WTC11 (cell line): Measurements from ENCODE around the gene KCMF1. TPM values are rescaled to one million over a fixed set of nuclear protein-coding genes. Genes with fewer than 3 reads are reported as not detected.

Source experiments
- ATAC-seq: fragments of 200-7000 bp; cut with Tn5 transposase; 2 replicates; pipeline ENCODE4 v1.10.0; 2021; ENCODE audit warnings: mild to moderate bottlenecking, moderate library complexity
- Bru-seq: library from RNA; stranded (reverse); fragments of 400-500 nt; gene quantifications from one replicate; lab custom pipeline; 2021; lab: Mats Ljungman, UMichigan
- CTCF ChIA-PET: fragments of 300-600 bp; sonication (Branson Sonifier 250); formaldehyde crosslinking; loops from one replicate; lab custom pipeline; 2021; ENCODE audit warnings: antibody characterized with exemption; lab: Charles Lee
- POLR2A ChIA-PET: fragments of 350-600 bp; sonication (Branson Sonifier 250); formaldehyde crosslinking; loops from one replicate; lab custom pipeline; 2021; ENCODE audit warnings: antibody characterized with exemption; lab: Charles Lee
- DNase-seq: peaks from one replicate; pipeline ENCODE4 v3.0.0; 2021; ENCODE audit warnings: low spot score
- H3K27ac Mint-ChIP-seq: 2 replicates; pipeline ENCODE4 v1.8.0; 2021; ENCODE audit warnings: mixed read lengths
- H3K27me3 Mint-ChIP-seq: 2 replicates; pipeline ENCODE4 v1.8.0; 2021; ENCODE audit warnings: low read depth, mild to moderate bottlenecking, moderate library complexity, mixed read lengths
- H3K36me3 Mint-ChIP-seq: 2 replicates; pipeline ENCODE4 v1.8.0; 2021; ENCODE audit warnings: mixed read lengths
- H3K4me1 Mint-ChIP-seq: 2 replicates; pipeline ENCODE4 v1.8.0; 2022; ENCODE audit warnings: mixed read lengths
- H3K4me3 Mint-ChIP-seq: 2 replicates; pipeline ENCODE4 v1.8.0; 2021; ENCODE audit warnings: mild to moderate bottlenecking, moderate library complexity, mixed read lengths
- H3K9me3 Mint-ChIP-seq: 2 replicates; pipeline ENCODE4 v1.8.0; 2021; ENCODE audit warnings: mixed read lengths
- CREM ChIP-seq: sonication (generic); formaldehyde crosslinking; IDR thresholded peaks from 2 replicates; pipeline ENCODE4 v1.8.1; 2022; ENCODE audit warnings: mild to moderate bottlenecking, missing genetic modification reagents, moderate library complexity
- ELF4 ChIP-seq: sonication (generic); formaldehyde crosslinking; IDR thresholded peaks from 2 replicates; pipeline ENCODE4 v1.8.1; 2022; ENCODE audit warnings: low read depth, mild to moderate bottlenecking, moderate library complexity, missing genetic modification reagents
- FOXJ3 ChIP-seq: sonication (generic); formaldehyde crosslinking; IDR thresholded peaks from 2 replicates; pipeline ENCODE4 v1.9.0; 2021; ENCODE audit warnings: missing genetic modification reagents, mild to moderate bottlenecking, borderline replicate concordance
- HMGA2 ChIP-seq: fragments of 250-450 bp; sonication (Bioruptor Pico); IDR thresholded peaks from 2 replicates; pipeline ENCODE4 v1.4.0; 2021; ENCODE audit warnings: mild to moderate bottlenecking, moderate library complexity
- RELA ChIP-seq: sonication (generic); formaldehyde crosslinking; IDR thresholded peaks from 2 replicates; pipeline ENCODE4 v1.8.1; 2022; ENCODE audit warnings: missing genetic modification reagents, mild to moderate bottlenecking, borderline replicate concordance
- RORB ChIP-seq: fragments of 250-450 bp; sonication (Bioruptor Pico); IDR thresholded peaks from 2 replicates; pipeline ENCODE4 v1.9.0; 2021; ENCODE audit warnings: mild to moderate bottlenecking
- SMAD4 ChIP-seq: sonication (generic); formaldehyde crosslinking; IDR thresholded peaks from 2 replicates; pipeline ENCODE4 v1.8.0; 2022; ENCODE audit warnings: mild to moderate bottlenecking, missing genetic modification reagents
- ZNF121 ChIP-seq: sonication (generic); formaldehyde crosslinking; IDR thresholded peaks from 2 replicates; pipeline ENCODE4 v1.8.0; 2023; ENCODE audit warnings: missing genetic modification reagents
- long read RNA-seq, 3 experiments: library from RNA in 1 of 3; library from capped mRNA in 1 of 3; library from polyadenylated mRNA in 1 of 3; unstranded in 2 of 3; stranded (forward) in 1 of 3; transcript quantifications; one replicate each; pipeline ENCODE4 v2.0.0, GENCODE V29; 2021
- total RNA-seq: library from RNA; stranded (reverse); gene quantifications from 3 replicates; pipeline ENCODE4 v1.2.3, GENCODE V29; 2021
- TF ChIP-seq, protein P1 (sequence below): sonication (generic); formaldehyde crosslinking; IDR thresholded peaks from 2 replicates; pipeline ENCODE4 v1.8.1; 2023; ENCODE audit warnings: mild to moderate bottlenecking, missing genetic modification reagents
- TF ChIP-seq, protein P2 (sequence below): sonication (generic); formaldehyde crosslinking; IDR thresholded peaks from 2 replicates; pipeline ENCODE4 v1.8.0; 2022; ENCODE audit warnings: mild to moderate bottlenecking, missing genetic modification reagents
- TF ChIP-seq, protein P3 (sequence below): sonication (generic); formaldehyde crosslinking; IDR thresholded peaks from 2 replicates; pipeline ENCODE4 v1.8.1; 2023; ENCODE audit warnings: mild to moderate bottlenecking, missing genetic modification reagents
- TF ChIP-seq, protein P4 (sequence below): sonication (generic); formaldehyde crosslinking; IDR thresholded peaks from 2 replicates; pipeline ENCODE4 v1.8.0; 2023; ENCODE audit warnings: missing genetic modification reagents
- TF ChIP-seq, protein P5 (sequence below): fragments of 250-450 bp; sonication (Bioruptor Pico); IDR thresholded peaks from 2 replicates; pipeline ENCODE4 v1.9.0; 2021; ENCODE audit warnings: mild to moderate bottlenecking

Gene KCMF1
- total RNA-seq (114 to 118 TPM (median 117 TPM) in 3 replicates), Bru-seq, nascent RNA (percentile 88 among the genes with signal in this experiment)
- long read RNA-seq, experiment 1, full-length matches to known transcripts: 294 of 340 reads
- long read RNA-seq, experiment 1, partial matches to known transcripts: 17 of 340 reads
- long read RNA-seq, experiment 1, other reads (novel, unspliced or antisense): 29 of 340 reads
- long read RNA-seq, experiment 2, full-length matches to known transcripts: 89 of 135 reads
- long read RNA-seq, experiment 2, partial matches to known transcripts: 21 of 135 reads
- long read RNA-seq, experiment 2, other reads (novel, unspliced or antisense): 25 of 135 reads
- long read RNA-seq, experiment 3, full-length matches to known transcripts: 4 of 6 reads
- long read RNA-seq, experiment 3, partial matches to known transcripts: 0 of 6 reads
- long read RNA-seq, experiment 3, other reads (novel, unspliced or antisense): 2 of 6 reads

DNA sequence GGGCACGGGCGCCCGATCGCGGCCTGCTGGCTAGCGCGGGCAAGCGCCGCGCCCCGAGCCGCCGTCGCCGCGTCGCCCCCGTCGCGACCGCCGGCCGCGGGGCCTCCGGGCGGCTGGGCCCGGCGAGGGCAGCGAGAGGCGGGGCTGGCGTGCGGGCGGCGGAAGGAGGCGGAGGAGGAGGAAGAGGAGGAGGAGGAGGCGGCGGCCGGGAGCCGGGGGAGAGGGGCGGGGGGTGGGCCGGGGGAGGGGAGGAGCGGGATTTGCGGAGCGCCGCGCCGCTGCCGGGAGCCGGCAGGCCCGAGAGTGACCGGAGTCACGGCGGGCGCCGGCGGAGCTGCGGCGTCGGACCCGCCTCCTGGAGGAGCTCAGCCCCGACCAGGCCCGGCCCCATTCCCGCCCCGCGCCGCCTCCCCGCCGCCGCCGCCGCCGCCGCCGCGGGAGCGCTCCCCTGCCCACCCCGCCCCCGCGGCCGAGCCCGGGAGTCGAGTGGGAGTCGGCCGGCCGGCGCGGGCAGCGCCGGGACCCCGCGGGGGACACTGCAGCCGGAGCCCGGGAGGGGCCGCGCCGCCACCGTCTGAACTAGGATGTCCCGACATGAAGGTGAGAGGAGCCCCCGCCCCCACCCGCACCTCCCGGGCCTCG lies at the start of gene KCMF1:
TSS of gene KCMF1 (plus strand) at position 294 of the 642 bp plus-strand sequence. CDS start at position 585, 291 bp downstream.
- Mint-ChIP-seq H3K4me1 (peaks cover 55% of the 10 kb centered on the region), H3K9me3 (no peaks in the 10 kb centered on the region), H3K36me3 (peaks cover 23% of the 10 kb centered on the region), H3K27me3 (no peaks in the 10 kb centered on the region), H3K4me3 (peak within 1 kb of the TSS; percentile 99), H3K27ac (peak within 1 kb of the TSS; percentile 100)
- TF ChIP-seq SMAD4: no peak
- TF ChIP-seq, protein P1, sequence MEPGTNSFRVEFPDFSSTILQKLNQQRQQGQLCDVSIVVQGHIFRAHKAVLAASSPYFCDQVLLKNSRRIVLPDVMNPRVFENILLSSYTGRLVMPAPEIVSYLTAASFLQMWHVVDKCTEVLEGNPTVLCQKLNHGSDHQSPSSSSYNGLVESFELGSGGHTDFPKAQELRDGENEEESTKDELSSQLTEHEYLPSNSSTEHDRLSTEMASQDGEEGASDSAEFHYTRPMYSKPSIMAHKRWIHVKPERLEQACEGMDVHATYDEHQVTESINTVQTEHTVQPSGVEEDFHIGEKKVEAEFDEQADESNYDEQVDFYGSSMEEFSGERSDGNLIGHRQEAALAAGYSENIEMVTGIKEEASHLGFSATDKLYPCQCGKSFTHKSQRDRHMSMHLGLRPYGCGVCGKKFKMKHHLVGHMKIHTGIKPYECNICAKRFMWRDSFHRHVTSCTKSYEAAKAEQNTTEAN (CRISPR knock-in tag): no peak
- no peak for TF ChIP-seq ELF4 (CRISPR knock-in tag)
- no peak for TF ChIP-seq RORB (CRISPR knock-in tag)
- TF ChIP-seq RELA (CRISPR knock-in tag): no peak
- no peak for TF ChIP-seq CREM (CRISPR knock-in tag)
- TF ChIP-seq HMGA2 (CRISPR knock-in tag): no peak
- TF ChIP-seq, protein P2, sequence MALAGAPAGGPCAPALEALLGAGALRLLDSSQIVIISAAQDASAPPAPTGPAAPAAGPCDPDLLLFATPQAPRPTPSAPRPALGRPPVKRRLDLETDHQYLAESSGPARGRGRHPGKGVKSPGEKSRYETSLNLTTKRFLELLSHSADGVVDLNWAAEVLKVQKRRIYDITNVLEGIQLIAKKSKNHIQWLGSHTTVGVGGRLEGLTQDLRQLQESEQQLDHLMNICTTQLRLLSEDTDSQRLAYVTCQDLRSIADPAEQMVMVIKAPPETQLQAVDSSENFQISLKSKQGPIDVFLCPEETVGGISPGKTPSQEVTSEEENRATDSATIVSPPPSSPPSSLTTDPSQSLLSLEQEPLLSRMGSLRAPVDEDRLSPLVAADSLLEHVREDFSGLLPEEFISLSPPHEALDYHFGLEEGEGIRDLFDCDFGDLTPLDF: no peak
- TF ChIP-seq, protein P3, sequence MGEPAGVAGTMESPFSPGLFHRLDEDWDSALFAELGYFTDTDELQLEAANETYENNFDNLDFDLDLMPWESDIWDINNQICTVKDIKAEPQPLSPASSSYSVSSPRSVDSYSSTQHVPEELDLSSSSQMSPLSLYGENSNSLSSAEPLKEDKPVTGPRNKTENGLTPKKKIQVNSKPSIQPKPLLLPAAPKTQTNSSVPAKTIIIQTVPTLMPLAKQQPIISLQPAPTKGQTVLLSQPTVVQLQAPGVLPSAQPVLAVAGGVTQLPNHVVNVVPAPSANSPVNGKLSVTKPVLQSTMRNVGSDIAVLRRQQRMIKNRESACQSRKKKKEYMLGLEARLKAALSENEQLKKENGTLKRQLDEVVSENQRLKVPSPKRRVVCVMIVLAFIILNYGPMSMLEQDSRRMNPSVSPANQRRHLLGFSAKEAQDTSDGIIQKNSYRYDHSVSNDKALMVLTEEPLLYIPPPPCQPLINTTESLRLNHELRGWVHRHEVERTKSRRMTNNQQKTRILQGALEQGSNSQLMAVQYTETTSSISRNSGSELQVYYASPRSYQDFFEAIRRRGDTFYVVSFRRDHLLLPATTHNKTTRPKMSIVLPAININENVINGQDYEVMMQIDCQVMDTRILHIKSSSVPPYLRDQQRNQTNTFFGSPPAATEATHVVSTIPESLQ: no peak
- TF ChIP-seq, protein P4, sequence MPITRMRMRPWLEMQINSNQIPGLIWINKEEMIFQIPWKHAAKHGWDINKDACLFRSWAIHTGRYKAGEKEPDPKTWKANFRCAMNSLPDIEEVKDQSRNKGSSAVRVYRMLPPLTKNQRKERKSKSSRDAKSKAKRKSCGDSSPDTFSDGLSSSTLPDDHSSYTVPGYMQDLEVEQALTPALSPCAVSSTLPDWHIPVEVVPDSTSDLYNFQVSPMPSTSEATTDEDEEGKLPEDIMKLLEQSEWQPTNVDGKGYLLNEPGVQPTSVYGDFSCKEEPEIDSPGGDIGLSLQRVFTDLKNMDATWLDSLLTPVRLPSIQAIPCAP (CRISPR knock-in tag): no peak
- TF ChIP-seq, protein P5, sequence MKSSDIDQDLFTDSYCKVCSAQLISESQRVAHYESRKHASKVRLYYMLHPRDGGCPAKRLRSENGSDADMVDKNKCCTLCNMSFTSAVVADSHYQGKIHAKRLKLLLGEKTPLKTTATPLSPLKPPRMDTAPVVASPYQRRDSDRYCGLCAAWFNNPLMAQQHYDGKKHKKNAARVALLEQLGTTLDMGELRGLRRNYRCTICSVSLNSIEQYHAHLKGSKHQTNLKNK: no peak
- ChIA-PET CTCF (interaction anchor here (0.7 to 4.9 kb wide), 3 partner anchors 11 to 45 kb away, joined by 4 to 32 read pairs (median 7); no protein-coding TSS in a partner anchor), POLR2A (interaction anchor here (0.7 to 6.7 kb wide), 5 partner anchors 12 to 83 kb away, joined by 3 to 90 read pairs (median 4); no protein-coding TSS in a partner anchor)
- ATAC-seq (peak; percentile 66), DNase-seq (peak; percentile 74)

DNA sequence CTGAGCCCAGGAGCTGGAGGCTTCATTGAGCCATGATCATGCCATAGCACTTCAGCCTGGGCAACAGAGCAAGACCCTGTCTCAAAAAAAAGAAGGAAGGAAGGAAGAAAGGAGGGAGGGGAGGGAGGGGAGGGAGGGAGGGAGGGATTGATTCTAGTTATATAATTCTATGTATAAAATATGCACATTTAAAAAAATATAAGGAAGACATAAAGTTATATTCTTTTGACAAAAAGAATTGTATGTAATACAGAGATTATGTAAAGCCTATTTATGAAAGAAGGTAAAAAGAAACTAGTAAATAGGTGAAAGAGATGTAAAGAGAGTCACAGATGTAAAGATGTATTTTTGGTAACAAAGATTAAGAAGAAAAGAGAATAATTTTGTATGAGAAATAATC lies 48.0 kb upstream of the KCMF1 start:
- H3K4me3 Mint-ChIP-seq: no peak overlapping the region
- H3K27ac Mint-ChIP-seq: no peak overlapping the region
- ChIA-PET CTCF (no interaction called here), POLR2A (no interaction called here)
- TF ChIP-seq FOXJ3 (CRISPR knock-in tag) (no peak), ZNF121 (CRISPR knock-in tag) (0 out of 2 replicates have a peak, but pooled peaks have one; percentile 2)
- H3K36me3 Mint-ChIP-seq: no peaks in the 10 kb centered on the region
- peaks cover 23% of the 10 kb centered on the region for H3K4me1 Mint-ChIP-seq
- H3K9me3 Mint-ChIP-seq: 0 out of 2 replicates have a peak, but pooled peaks cover 3% of the 10 kb centered on the region
- H3K27me3 Mint-ChIP-seq: peaks cover 12% of the 10 kb centered on the region
- DNase-seq (no peak), ATAC-seq (no peak)
